Common myeloid progenitor, CD34-positive (primary cell): ENCODE measurements around the gene MICU1.

ENCODE experiments used
- CTCF ChIA-PET: fragments of 350-600 bp; sonication (Branson Sonifier 250); formaldehyde crosslinking; loops from one replicate; lab custom pipeline; 2021; ENCODE audit warnings: antibody characterized with exemption; lab: Charles Lee
- POLR2A ChIA-PET: fragments of 350-600 bp; sonication (Branson Sonifier 250); formaldehyde crosslinking; loops from one replicate; lab custom pipeline; 2021; ENCODE audit warnings: antibody characterized with exemption; lab: Charles Lee
- DNase-seq, 3 donors: peaks; one replicate each; pipeline versions ENCODE4 v3.0.0 to v3.0.0-alpha.2; 2013
- H3K27ac ChIP-seq, 2 experiments: 1 replicate in 1 of 2; 2 replicates in 1 of 2; pipeline ENCODE4 v1.7.0; 2013; ENCODE audit warnings: inconsistent platforms in 2 of 2, low read length in 2 of 2, mild to moderate bottlenecking in 2 of 2, low read depth in 1 of 2, moderate library complexity in 1 of 2; ENCODE audit not compliant: severe bottlenecking in 2 of 2, insufficient read depth in 1 of 2, poor library complexity in 1 of 2
- H3K27me3 ChIP-seq, 5 experiments: replicated peaks in 2 of 5; 1 replicate in 3 of 5; 2 replicates in 2 of 5; pipeline versions ENCODE4 v1.6.1 to v1.7.0; 2013; ENCODE audit warnings: low read length in 4 of 5, mild to moderate bottlenecking in 2 of 5, moderate library complexity in 2 of 5, inconsistent platforms in 1 of 5; ENCODE audit not compliant: insufficient read depth in 5 of 5, control insufficient read depth in 4 of 5
- H3K36me3 ChIP-seq, 4 experiments: 1 replicate in 2 of 4; 2 replicates in 2 of 4; pipeline versions ENCODE4 v1.6.1 to v1.7.0; 2013; ENCODE audit warnings: low read length in 3 of 4, control low read depth in 1 of 4, mild to moderate bottlenecking in 1 of 4; ENCODE audit not compliant: control insufficient read depth in 4 of 4, insufficient read depth in 4 of 4
- H3K4me1 ChIP-seq, 4 experiments: 1 replicate in 3 of 4; 2 replicates in 1 of 4; pipeline versions ENCODE4 v1.6.1 to v1.7.1; 2013; ENCODE audit warnings: low read length in 3 of 4, mild to moderate bottlenecking in 3 of 4, control low read depth in 1 of 4, inconsistent platforms in 1 of 4, moderate library complexity in 1 of 4; ENCODE audit not compliant: control insufficient read depth in 4 of 4, insufficient read depth in 4 of 4; ENCODE audit errors: control extremely low read depth in 1 of 4
- H3K4me3 ChIP-seq, 7 experiments: 1 replicate in 4 of 7; 2 replicates in 3 of 7; pipeline versions ENCODE4 v1.5.1 to v1.7.0; 2013; ENCODE audit warnings: mild to moderate bottlenecking in 7 of 7, low read length in 6 of 7, moderate library complexity in 6 of 7, inconsistent platforms in 2 of 7, low read depth in 2 of 7, control low read depth in 1 of 7; ENCODE audit not compliant: insufficient read depth in 4 of 7, control insufficient read depth in 1 of 7; ENCODE audit errors: extremely low read depth in 1 of 7
- H3K9me3 ChIP-seq, 5 experiments: 1 replicate in 4 of 5; 2 replicates in 1 of 5; pipeline versions ENCODE4 v1.6.1 to v1.7.1; 2013; ENCODE audit warnings: low read length in 4 of 5, mild to moderate bottlenecking in 2 of 5, inconsistent platforms in 1 of 5, low read depth in 1 of 5, moderate library complexity in 1 of 5; ENCODE audit not compliant: control insufficient read depth in 4 of 5, insufficient read depth in 2 of 5; ENCODE audit errors: control extremely low read depth in 1 of 5
- WGBS: methylation state at CpG from one replicate; pipeline ENCODE4 v1.1.5; 2013; ENCODE audit not compliant: insufficient coverage; 5-methylcytosine and 5-hydroxymethylcytosine counted together

The MICU1 gene

DNA sequence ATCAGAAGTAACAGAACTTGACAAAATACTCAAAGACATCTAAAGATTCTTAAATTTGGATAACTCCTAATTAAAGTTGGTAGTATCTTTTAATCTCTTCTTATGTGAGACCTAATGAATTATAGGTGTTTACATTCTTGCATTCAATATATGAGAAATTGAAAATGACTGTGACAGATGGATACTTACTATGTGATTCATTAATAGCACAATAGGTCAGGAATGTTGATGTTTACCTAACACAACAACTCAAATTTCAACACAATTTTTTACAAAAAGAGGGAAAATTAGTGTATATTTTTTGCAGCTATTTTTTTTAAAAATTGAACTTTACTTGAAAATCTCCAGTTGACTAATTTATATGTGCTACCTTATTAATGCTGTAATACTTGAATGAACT is 34.3 kb upstream of the MICU1 start:
- Histone ChIP-seq H3K27me3 (no peaks in the 10 kb centered on the region), H3K4me1 (no peaks in the 10 kb centered on the region), H3K27ac (no peak overlapping the region), H3K9me3 (no peaks in the 10 kb centered on the region), H3K4me3 (no peak overlapping the region), H3K36me3 (no peaks in the 10 kb centered on the region)
- DNase-seq = no peak
- ChIA-PET POLR2A (interaction anchor here (0.6 kb wide), 1 partner anchor 62 kb away, joined by 5 read pairs; no protein-coding TSS in a partner anchor), CTCF (no interaction called here)

DNA sequence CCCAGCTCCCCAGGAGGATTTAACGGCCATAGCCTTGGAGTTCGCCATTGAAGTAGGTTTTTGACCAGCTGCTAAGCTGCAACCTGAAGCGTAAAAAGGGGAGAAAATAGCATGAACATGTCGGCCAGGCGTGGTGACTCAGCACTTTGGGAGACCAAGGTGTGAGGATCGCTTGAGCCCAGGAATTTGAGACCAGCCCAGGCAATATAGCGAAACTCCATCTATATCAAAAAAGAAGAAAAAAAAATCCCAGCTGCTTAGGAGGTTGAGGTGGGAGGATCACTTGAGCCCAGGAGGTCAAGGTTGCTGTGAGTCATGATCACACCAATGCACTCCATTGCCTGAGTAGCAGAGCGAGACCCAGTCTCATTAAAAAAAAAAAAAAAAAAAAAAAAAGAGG is 33.8 kb upstream of the MICU1 start:
- Histone ChIP-seq H3K27me3 (no peaks in the 10 kb centered on the region), H3K4me3 (no peak overlapping the region), H3K4me1 (no peaks in the 10 kb centered on the region), H3K36me3 (no peaks in the 10 kb centered on the region), H3K9me3 (no peaks in the 10 kb centered on the region), H3K27ac (no peak overlapping the region)
- 100% methylated on average over 2 of the region's 8 CpGs for WGBS
- DNase-seq = no peak
- ChIA-PET POLR2A (interaction anchor here (0.6 kb wide), 1 partner anchor 63 kb away, joined by 5 read pairs; no protein-coding TSS in a partner anchor), CTCF (no interaction called here)

DNA sequence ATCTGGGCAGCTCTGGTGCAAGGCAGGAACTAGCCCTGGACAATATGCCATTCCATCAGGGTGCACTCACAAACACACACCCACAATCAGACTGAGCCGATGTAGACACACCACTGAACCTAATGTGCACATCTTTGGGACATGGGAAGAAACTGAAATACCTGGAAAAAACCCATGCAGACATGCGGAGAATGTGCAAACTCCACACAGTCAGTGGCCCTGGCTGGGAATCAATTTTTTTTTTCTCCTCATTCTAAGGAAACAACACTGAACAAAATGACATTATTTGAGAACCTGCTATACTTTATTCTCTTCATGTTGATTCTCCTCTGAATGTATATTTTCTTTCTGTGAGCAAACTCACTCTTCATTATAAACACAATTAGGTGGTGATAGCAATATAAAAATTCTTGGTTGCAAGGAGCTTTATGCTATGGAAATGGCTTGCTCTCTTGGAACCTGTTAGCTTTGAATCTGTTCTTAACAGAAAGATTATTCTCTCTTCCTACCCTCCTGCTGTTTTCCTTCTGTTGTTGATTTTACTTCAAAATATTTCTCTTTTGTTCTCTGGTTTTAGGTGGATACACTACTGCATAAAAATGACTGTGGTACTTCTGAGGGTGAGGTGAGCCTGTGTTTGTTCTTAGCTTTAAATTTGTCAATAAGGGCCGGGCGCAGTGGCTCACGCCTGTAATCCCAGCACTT is 33.0 kb upstream of the MICU1 start:
- no peak overlapping the region for H3K4me3 ChIP-seq
- POLR2A ChIA-PET = no interaction called here
- no peak for DNase-seq
- no peaks in the 10 kb centered on the region for H3K27me3 ChIP-seq
- CTCF ChIA-PET = no interaction called here
- no peaks in the 10 kb centered on the region for H3K9me3 ChIP-seq
- no peak overlapping the region for H3K27ac ChIP-seq
- H3K4me1 ChIP-seq = no peaks in the 10 kb centered on the region
- WGBS = 100% methylated on average over 2 of the region's 5 CpGs
- no peaks in the 10 kb centered on the region for H3K36me3 ChIP-seq

DNA sequence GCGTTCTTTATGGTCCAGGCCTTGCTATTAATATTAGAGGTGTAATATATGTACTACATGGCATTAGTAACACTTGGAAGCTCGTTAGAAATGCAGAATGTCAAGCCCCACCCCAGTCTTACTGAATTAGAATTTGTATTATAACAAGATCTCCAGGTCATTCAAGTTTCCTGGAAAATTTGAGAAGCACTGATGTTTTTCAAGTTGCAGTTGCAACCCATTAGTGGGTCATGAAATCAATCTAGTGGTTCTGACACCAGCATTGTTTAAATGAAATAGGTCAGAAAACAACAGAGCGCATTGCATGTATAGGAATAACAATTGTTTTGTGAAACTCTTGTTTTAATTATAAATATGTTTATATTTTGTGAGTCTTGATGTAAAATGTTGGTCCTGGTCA is 28.8 kb upstream of the MICU1 start:
- no peaks in the 10 kb centered on the region for H3K27me3 ChIP-seq
- H3K27ac ChIP-seq = no peak overlapping the region
- no peak overlapping the region for H3K4me3 ChIP-seq
- POLR2A ChIA-PET = no interaction called here
- no CpG with 5 or more reads among the region's 3 CpGs for WGBS
- H3K4me1 ChIP-seq = no peaks in the 10 kb centered on the region
- DNase-seq = no peak
- CTCF ChIA-PET = no interaction called here
- H3K9me3 ChIP-seq = no peaks in the 10 kb centered on the region
- H3K36me3 ChIP-seq = no peaks in the 10 kb centered on the region

DNA sequence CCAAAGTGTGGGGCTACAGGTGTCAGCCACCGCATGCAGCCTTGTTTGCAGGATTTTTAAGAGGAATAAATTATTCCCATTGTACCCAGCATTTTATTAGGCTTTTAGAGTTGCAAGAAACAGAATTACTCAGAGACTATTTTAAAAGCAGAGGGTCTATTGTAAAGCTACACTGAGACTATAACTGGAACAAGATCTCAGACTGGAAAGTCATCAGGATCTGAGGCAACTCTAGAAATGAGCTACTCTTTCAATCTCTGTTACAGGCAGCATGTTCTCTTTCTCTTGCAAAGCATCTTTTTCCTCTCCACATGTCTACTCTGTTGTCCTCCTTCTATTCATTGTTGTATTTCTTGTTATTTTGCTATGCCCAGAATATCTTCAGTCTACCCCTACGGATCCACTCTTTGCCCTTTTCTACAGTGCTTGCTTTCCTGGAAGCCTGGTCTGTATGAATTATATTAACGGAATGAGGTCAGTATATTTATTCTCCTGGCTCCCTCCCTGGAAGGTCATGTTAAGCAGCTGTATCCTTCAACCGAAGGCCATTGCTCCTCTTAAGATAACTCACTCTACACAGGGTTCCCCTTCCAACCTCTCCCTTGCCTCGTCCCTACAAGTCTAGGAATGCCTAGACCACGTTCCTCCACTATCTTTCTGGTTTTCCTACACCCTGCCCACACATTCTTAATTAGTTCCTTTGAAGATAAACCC is 27.7 kb upstream of the MICU1 start:
- Histone ChIP-seq H3K27me3 (no peaks in the 10 kb centered on the region), H3K27ac (no peak overlapping the region), H3K36me3 (no peaks in the 10 kb centered on the region), H3K4me3 (no peak overlapping the region), H3K4me1 (no peaks in the 10 kb centered on the region), H3K9me3 (no peaks in the 10 kb centered on the region)
- DNase-seq = no peak
- ChIA-PET POLR2A (no interaction called here), CTCF (no interaction called here)
- 80% methylated on average over 3 of the region's 6 CpGs for WGBS

DNA sequence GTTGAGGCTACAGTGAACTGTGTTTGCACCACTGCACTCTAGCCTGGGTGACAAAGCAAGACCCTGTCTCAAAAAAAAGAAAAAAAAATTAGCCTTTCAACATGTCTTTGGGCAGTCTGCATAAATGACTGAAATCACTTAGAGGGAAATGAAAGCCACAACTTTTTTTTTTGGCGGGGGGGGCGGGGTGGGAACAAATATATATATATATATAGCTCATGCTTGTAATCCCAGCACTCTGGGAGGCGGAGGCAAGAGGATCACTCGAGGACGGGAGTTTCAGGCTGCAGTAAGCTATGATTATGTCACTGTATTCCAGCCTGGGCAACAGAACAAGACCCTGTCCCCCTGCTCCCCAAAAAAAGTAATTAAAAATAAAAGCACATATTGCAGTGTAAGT is 23.4 kb upstream of the MICU1 start:
- Histone ChIP-seq H3K27me3 (no peaks in the 10 kb centered on the region), H3K36me3 (no peaks in the 10 kb centered on the region), H3K4me1 (no peaks in the 10 kb centered on the region), H3K27ac (no peak overlapping the region), H3K9me3 (no peaks in the 10 kb centered on the region), H3K4me3 (no peak overlapping the region)
- ChIA-PET POLR2A (no interaction called here), CTCF (no interaction called here)
- no peak for DNase-seq
- no CpG with 5 or more reads among the region's 5 CpGs for WGBS

DNA sequence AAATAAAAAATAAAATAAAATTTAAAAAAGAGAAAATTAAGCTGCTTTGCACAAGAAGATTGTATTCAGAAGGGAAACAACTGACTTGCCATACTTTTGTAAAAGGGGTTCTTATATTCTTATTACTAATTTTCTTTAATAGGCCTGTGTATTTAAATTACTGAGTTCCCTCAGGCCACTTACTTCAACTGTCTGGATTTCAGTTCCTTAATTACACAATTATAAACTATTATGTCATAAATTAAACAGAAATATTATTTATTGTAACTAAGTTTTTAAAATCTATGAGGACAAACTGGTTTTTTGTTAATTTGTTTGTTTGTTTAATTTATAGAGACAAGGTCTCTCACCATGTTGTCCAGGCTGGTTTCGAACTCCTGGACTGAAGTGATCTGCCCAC is 22.4 kb upstream of the MICU1 start:
- Histone ChIP-seq H3K9me3 (no peaks in the 10 kb centered on the region), H3K36me3 (no peaks in the 10 kb centered on the region), H3K4me3 (no peak overlapping the region), H3K27ac (no peak overlapping the region), H3K27me3 (no peaks in the 10 kb centered on the region), H3K4me1 (no peaks in the 10 kb centered on the region)
- DNase-seq = no peak
- ChIA-PET POLR2A (no interaction called here), CTCF (no interaction called here)
- 100% methylated on average over 1 of the region's 1 CpG for WGBS
